Astrocyte of the hippocampus (primary cell): Measurements from ENCODE around the gene TULP3.

Source experiments
- DNase-seq: peaks from one replicate; pipeline ENCODE4 v3.0.0; 2011; ENCODE audit warnings: low read depth, low spot score

TULP3 gene

GRCh38 chr12:2963760-2964292 is 73.1 kb downstream of the TULP3 start:
- DNase-seq: peak; percentile 46

- no peak for DNase-seq
Measured at GRCh38 chr12:2967651-2968050, 77.0 kb downstream of the TULP3 start.

GRCh38 chr12:2970744-2971143 is 80.1 kb downstream of the TULP3 start:
- no peak for DNase-seq

- no peak for DNase-seq
Measured at GRCh38 chr12:2973566-2973965, 82.9 kb downstream of the TULP3 start.

GRCh38 chr12:2974560-2974971 is 83.9 kb downstream of the TULP3 start:
- peak; percentile 26 for DNase-seq

GRCh38 chr12:2976581-2976996 is 85.9 kb downstream of the TULP3 start:
- DNase-seq: no peak

GRCh38 chr12:2977776-2978175 is 87.1 kb downstream of the TULP3 start:
- no peak for DNase-seq

GRCh38 chr12:2979806-2980205 is 89.1 kb downstream of the TULP3 start:
- DNase-seq: no peak

GRCh38 chr12:2980630-2981029 is 89.9 kb downstream of the TULP3 start:
- no peak for DNase-seq

- DNase-seq: no peak
Measured at GRCh38 chr12:2982361-2982760, 91.7 kb downstream of the TULP3 start.

- no peak for DNase-seq
Measured at GRCh38 chr12:2984249-2984648, 93.6 kb downstream of the TULP3 start.

- no peak for DNase-seq
Measured at GRCh38 chr12:2984698-2985097, 94.0 kb downstream of the TULP3 start.

GRCh38 chr12:2986876-2987275 is 96.2 kb downstream of the TULP3 start:
- no peak for DNase-seq

- no peak for DNase-seq
Measured at GRCh38 chr12:2988494-2988893, 97.8 kb downstream of the TULP3 start.
